Measurements from ENCODE around the gene TRIM17.

DNA sequence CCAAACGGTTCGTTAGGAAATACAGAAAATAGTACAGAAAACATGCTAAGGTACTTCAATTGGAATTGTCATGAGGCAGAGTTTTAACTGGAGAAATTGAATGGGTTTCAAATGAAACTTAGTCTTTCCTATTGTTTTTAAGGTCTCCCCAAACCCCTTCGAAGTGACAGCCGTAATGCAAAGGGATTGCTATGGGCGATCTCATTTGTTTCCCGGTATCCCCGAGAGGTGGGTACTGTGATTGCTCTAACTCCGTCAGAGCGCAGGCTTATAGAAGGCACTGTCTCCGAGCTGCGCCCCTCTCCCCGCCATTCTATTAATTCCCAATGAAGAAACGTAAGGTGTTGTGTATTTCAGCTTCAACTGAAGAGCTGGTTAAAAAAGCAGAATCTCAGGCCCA lies 48.5 kb upstream of the TRIM17 start:
- TF ChIP-seq EZH2 (IDR thresholded peaks at IDR 0.05; ENCODE audit: low read length, unreplicated experiment) (no peak), CTCF (conservative IDR thresholded peaks at IDR 0.05; ENCODE audit: low read depth, low read length) (no peak)

Measured in PC-3 (cell line).